HG02642 (cell line): ENCODE data around the gene CGA.
"Not testable (repeated sequence)": the region's sequence is repeated elsewhere in the genome, so short reads cannot be mapped to it uniquely, and the experiment has no call there.

ENCODE experiments used
- ATAC-seq: cut with Tn5 transposase; IDR thresholded peaks from one replicate; pipeline ENCODE4 v1.9.1; 2021; ENCODE audit warnings: mild to moderate bottlenecking; ENCODE audit not compliant: unreplicated experiment, poor library complexity

The CGA gene

DNA sequence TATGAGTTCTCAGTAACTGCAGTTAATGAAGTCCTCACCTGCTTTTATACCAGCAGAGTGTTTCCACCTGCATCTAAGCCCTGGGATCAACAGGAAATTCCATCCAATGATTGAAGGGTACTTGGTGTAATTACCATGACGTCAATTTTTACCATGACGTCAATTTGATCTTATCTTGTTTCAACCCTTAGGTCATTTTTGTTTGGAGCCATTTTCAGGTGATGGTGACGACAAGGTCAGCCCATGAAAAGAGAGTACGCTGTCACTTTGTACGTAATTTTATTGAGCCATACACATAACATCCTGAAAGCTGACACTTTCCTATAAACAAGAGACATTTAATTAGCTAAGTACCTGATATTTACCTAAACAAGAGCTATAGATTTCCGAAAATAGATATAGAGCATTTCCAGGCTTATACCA, at the start of gene CGA:
CGA (minus strand) TSS at position 20 of the 423 bp plus-strand sequence. CDS start 6,906 bp downstream, outside the sequence.
- no peak for ATAC-seq

DNA sequence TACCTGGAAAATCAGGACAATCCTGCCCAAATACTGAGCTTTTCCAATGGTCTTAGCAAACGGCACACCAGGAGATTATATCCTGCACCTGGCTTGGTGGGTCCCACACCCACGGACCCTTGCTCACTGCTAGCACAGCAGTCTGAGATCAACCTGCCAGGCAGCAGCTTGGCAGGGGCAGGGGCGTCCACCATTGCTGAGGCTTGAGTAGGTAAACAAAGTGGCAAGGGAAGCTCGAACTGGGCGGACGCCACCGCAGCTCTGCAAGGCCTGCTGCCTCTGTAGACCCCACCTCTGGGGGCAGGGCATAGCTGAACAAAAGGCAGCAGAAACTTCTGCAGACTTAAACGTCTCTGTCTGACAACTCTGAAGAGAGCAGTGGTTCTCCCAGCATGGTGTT, 45.0 kb upstream of the CGA start:
- ATAC-seq: not testable (repeated sequence)

DNA sequence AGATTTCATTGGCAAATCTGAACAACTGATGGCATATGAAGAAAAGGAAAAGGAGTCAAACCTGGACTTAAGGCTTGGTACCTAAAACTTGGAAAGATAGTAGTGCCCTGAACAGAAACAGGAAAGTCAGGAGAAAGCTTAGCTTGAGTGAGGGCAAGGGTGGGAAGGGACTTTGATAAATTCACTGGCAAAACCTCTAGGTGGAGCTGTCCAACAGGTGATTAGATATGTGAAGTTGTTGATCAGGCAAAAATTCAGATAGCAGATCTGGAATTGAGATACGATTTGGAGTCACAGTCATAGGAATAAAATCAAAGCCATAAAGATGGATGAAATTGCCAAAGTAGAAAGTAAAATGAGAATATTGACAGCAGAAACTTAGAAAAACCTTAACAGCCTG, 44.3 kb upstream of the CGA start:
- peak; percentile 65 for ATAC-seq

DNA sequence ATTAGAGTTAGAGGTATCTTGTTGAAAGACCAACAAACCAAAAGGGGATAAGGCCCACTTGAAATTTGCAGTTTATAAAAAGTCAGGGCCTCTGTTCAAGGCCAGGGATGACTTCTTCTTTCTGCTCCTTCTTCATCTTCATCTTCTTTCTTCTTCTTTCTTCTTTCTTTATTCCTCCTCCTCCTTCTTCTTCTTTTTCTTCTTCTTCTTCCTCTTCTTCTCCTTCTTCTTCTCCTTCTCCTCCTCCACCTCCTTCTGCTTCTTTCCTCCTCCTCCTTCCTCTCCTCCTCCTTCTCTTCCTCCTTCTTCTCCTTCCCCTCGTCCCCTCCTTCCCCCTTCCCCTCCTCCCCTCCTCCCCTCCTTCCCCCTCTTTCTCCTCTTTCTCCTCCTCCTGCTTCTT, 42.1 kb upstream of the CGA start:
- ATAC-seq: no peak

DNA sequence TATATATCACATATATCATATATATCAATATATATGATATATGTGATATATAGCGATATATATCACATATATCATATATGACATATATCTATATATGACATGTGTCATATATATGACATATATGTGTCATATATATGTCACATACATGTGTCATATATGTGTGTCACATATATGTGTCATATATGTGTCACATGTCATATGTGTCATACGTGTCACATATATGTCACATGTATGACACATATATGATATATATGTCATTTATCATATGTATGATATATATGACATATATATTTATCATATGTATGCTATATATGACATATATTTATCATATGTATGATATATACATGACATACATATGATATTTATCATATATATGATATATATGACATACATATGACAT, 32.8 kb upstream of the CGA start:
- no peak for ATAC-seq

DNA sequence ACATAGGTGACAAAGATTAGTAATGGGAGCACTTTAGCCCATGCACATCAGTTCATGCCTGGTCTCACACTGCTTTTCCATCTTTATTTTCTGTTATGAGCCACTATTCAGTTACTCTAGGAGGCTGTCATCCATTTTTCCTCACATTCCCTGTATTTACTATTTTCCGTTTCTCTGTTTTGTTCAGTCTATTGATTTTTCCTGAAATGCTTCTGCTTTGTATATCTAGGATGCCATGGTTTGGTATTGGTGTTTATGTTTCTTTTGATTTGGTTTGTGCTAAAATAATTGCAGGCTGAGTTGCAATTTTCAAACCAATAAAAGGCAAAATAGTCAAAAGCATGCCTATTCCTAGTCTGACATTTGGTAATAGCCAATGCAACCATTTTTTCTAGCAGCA, 31.6 kb upstream of the CGA start:
- no peak for ATAC-seq

DNA sequence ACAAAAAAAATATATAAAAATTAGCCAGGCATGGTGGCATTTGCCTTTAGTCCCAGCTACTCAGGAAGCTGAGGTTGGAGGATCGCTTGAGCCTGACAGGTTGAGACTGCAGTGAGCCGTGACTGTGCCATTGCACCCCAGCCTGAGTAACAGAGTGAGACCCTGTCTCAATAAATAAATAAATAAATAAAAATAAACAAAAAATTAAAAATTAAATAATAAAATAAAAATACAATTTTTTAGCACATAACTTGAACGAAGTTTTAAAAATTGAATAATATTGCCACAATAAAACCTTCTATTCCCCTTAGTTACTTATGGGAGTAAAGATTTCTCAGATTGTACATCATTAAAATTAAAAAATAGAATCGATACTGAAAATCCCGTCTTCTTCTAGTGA, 29.2 kb upstream of the CGA start:
- no peak for ATAC-seq

DNA sequence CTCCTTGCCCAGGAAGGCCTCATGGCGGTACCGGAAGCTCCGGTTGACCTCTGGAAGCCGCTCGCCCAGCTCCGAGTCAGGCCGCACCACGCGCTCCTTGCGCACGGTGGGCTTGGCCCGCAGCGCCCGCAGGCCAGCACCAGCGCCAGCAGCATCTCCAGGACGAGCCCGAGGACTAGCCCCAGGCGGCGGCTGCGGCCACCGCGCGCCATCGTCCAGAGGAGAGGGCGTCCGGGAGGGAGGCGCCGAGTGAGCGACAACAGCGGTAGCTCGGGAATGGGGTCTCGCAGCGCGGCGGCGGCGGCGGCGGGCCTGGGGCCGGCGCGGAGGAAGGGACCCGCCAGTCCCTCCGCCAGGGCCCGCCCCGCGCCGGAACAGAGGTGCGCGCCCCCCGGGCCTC, 27.6 kb upstream of the CGA start:
- ATAC-seq: no peak

DNA sequence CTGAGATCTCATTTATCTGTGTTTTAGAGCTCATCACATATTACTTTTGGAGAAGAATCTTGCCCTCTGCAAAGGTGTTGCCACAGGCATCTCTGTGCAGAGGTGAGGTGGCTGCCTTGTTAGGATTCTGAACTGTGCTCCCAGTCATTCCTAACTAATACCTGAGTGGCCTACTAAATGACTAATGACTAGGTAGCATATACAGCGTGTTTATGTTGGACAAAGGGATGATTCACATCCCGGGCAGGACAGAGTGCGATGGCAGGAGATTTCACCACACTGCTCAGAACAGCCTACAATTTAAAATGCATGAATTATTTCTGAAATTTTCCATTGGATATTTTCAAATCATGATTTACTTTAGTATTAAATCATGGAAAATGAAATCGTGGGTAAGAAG, 23.1 kb upstream of the CGA start:
- no peak for ATAC-seq

DNA sequence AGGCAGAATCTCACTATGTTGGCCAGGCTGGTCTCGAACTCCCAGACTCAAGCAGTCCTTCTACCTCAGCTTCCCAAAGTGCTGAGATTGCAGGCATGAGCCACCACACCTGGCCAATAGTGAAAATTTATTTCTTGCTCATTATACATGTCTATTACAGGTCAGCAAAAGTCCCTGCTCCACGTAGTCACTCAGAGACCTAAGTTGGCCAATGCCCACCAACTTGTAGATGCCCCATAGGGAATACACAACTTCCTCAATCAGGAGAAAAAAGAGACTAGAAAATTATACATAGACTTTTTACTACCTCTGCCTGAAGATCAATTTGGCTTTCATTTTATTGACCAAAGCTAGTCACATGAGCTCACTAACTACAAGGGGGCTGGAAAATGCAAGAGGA, 22.0 kb upstream of the CGA start:
- ATAC-seq: no peak

DNA sequence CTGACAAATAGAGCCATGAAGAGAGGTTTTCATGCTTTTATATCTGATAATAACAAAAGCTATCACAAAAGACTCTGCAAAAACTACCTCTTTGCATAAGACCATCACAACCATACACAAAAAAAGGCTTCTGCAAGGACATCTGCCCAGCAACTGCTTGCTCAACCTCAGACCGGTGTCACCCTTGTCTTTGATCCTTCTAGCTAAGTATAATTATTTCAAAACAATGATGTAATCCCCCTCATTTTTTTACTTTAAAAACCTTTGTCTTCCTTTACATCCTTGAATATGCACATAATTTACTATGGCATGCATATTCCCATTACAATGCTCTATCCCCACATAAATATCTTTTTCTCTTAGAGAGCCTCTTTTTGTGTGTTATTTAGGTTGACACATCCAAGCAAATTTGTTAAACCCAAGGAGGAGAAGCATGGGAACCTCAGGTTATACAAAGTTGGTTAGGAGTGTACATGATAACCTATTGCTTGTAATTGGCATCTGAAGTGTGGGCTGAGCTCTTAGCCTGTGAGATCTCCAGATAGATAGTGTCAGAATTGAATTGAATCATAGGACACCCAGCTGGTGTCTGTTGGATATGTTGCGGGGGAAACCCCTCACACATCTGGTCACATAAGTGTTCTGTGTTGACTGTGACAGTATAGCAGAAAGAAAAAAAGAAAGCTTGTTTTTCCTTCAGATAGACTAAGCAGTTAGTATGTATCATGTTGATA, 20.7 kb upstream of the CGA start:
- peak; percentile 98 for ATAC-seq

DNA sequence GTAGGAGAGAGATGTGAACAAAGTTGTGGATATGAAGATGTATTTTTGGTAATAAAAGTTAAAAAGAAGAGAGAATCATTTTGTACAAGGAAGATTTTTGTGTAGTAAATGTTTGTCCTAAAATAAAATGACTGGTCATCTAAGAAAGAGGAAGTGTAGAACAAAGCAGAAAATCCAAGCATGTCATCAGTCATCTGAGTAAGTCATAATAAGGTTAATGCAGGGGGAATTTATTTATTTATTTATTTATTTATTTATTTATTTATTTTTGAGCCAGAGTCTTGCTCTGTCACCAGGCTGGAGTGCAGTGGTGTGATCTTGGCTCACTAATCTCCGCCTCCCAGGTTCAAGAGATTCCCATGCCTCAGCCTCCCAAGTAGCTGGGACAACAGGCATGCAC, 15.7 kb upstream of the CGA start:
- no peak for ATAC-seq

DNA sequence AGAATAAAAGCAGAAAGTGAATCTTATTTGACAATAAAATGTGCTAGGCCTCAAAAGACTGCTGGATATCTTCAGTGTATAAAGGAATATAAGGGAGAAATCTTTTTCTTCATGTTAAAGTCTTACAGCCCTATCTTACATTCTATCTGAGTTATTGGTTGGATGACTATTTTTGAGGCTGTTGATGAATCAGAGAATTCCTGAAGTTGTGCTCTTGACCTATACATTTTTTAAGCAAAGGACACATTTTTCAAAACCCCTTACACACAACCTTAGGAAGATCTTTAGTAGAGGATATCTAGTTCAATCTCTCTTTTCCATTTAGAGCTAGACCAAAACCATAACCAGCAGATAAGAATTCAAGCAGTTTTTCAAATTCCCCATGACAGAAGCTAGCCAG, 10.9 kb upstream of the CGA start:
- ATAC-seq: no peak

DNA sequence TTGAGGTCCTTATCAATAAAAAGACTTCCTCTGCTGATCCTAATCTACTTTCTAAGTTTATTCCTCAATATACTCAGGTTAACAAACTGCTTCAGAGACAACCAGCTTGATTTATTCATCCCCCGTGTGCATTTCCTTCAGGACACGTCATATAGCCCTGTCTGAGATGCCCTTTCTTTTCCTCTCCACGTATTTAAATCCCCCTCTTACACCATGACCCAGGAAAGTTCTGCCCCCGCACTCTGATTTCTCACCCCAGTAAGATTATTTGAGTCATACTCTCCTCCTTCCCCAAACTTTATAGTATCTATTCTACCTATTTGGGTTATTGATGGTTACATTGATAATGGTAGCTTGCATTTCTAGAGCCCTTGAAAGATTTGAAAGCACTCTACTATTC, 9.8 kb upstream of the CGA start:
- no peak for ATAC-seq

DNA sequence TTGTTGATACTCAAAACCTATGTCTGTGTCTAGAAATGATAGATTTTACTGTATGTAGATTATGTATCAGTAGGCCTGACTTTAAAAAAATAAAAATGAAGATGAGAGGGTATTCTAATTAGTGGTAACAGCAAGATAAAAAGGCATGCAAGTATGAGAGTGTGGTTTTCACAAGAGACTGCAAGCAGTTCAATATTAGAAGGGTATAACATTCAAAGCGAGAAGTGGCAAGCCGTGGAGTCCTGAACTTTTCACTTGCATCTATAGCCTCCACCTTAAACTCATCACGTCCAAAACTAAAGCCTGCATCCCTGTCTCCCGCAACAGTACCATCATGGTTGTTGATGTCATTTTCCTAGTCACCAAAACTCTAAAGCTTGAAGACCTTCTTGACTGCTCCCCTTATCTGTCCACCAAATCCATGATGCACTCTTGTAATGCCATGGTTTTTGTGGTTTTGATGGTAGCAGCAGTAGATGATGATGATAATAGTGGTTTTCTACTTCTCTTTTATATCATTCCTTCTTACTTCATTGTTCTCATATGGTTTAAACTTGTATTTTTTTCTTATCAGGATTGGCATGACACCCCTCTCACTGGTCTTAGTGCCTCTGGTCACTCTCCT, 9.2 kb upstream of the CGA start:
- ATAC-seq: no peak

DNA sequence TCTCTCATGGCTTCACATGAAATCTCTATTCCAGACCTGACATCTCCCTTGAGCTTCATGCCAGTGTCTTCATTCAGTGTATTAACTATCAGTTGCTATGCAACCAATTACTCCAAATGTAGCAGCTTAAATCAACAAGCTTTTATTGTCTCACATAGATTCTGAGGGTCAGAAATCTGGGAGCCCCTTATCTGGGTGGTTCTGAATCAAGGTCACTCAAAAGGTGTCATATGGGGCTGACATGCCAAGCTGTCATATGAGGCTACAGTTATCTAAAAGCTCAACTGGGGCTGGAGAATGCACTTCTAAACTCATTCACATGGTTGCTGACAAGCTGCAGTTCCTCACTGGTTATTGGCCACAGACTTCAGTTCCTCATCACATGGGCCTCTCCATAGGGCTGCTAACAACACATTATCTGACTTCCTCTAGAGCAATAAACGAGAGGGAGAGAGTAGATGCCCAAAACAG, 7.3 kb upstream of the CGA start:
- ATAC-seq: no peak

DNA sequence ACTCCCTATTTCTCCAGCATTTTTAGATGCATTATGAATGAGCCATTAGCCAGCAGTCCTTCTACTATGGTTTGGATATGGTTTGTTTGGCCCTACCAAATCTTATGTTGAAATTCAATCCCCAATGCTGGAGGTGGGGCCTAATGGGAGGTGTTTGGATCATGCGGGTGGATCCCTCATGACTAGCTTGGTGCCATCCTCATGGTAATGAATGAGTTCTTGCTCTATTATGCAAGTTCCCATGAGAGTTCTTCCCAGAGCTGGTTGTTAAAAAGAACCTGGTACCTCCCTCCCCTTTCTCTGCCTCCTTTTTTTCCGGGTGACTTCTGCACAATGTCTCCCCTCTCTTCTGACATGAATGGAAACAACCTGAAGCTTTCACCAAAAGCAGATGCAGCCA, 6.2 kb upstream of the CGA start:
- no peak for ATAC-seq

DNA sequence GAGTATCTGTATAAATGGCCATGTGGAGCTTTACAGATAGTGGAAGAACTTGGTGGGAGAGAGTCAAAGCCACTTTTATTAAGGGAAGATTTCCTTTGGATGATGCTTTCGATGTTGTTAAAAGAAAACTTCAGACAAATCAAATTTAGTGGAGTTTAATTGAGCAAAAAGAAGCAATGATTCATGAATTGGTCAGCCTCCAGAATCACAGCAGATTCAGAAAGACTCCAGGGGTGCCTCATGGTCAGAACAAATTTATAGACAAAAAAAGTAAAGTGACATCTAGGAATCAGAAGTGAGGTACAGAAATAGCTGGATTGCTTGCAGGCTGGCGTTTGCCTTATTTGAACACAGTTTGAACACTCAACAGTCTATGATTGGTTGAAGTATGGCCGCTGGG, 5.3 kb upstream of the CGA start:
- no peak for ATAC-seq

DNA sequence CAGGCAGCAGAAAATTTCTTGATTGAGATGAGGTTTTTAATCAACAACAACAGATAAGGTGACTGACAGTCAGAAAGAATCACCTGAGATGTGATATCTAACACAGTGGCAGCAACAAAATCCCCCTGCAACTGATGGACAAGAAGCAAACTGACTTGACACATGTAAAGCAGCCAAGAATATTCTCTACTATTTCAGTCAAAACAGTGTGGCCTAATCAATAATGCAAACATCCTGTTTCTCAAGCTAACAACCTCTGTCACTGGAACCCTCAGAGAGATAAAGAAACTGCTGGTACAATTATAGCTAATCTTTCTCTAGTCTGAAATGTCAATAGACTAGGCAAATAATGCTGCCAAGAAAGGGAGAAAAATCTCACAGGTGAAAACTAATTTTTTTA, 4.6 kb upstream of the CGA start:
- ATAC-seq: peak; percentile 71

DNA sequence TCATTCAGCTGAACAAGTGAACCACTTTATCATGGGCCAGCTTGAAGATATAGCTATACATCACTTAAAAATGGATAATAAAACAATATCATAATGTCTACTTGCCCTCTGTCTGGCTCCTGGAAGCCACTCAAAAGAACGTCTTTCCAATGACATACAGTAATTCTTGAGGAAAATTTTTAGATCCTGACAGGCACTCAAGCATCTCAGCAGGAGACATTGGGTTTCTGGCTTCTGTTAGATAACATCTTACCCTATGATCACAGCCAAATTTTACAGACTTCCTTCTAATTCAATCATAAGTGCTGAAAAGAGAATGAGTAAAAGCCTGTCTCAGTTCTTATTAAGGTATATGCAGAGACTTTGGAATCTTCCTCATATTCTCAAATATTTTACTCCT, 330 bp downstream of the CGA start:
- ATAC-seq: no peak

DNA sequence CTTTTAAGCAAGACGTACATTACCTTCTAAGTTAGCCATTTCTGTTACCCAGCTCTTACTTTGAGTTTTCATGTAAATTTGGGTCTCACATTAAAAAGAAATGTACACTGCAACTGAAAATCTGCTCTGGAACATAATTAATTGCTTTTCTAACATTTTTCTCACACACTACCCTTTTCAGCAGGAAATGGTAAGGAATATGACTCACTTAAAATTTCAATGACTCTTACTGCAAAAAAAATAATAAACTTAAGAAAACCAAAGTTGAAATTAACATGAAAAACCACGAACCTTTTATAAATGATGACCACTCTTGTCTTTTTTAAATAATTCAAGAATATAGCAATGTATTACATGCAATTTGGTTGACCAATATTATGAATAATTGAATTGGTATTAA, 1.3 kb downstream of the CGA start:
- no peak for ATAC-seq

DNA sequence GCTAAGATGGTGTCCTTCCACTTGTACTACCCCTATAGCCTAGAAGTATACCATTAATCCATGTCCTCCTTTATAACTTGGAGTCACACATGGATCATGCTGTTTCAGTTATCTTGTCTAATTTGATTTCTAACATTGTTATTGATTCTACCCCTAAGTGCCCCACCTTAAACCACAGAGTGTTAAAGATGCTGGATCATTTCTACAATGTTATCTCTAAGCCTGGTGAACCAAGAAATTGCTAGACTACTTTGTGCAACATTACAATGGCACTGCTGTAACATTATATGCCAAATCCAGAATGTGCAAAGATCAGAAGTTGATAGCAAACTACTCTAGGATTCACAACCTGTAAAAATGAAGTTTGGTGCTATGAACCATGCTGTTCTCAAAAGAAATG, 1.7 kb downstream of the CGA start:
- no peak for ATAC-seq
